ENCODE measurements around the gene PLS3.

DNA sequence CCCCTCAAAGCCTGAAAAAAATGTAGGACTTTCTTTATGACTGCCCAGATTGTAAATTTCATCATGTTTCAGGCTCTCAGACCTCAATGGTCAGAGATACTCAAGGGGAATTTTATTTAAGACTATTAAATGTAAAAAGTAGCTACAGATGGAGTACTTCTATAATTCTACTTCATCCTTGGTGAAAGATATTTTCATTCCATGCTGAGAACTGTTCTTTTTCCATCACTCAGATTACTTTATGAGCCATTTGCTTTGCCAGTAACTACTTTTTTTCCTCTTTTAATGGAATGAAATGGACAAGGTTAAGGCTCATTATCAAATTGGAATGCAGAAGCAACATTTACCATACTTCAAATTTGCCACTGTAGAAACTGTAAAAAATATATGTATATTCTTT lies 38.0 kb upstream of the PLS3 start:
- TF ChIP-seq CTCF (IDR thresholded peaks at IDR 0.05) (no peak), POLR2A (IDR thresholded peaks at IDR 0.05) (no peak)
